ENCODE data around the gene PAX5. TPM values are rescaled to one million over a fixed set of nuclear protein-coding genes. Genes with fewer than 3 reads are reported as not detected.

Gene PAX5
- total RNA-seq, 6 experiments from 2014 or later: not detected

DNA sequence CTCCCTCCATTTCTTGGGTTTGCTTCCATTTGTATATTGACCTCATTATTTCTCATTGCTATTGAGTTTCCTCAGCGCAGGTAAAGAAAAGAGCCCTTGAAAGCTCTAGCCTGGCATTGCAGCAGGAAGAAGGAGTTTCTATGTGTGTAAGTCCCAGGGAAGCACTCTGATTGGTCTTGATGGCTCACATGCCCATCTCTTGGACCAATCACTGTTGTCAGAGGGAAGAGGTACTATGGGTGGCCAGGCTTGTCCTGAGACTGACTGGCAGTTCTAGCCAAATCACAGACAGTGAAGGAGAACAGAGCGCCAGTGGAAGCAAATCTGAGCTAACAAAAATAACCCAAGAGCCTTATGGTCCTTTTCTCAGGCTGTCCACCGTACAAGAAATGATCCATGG, 219.0 kb downstream of the PAX5 start:
- Mint-ChIP-seq H3K9me3 (no peaks in the 10 kb centered on the region; the same call in 1 of the 2 replicates), H3K27me3 (ENCODE audit: insufficient read depth) (peaks cover 43% of the 10 kb centered on the region), H3K27ac (no peak overlapping the region), H3K4me3 (no peak overlapping the region), H3K4me1 (ENCODE audit: low read depth) (peaks cover 7% of the 10 kb centered on the region), H3K36me3 (ENCODE audit: low read depth) (no peaks in the 10 kb centered on the region)
- DNase-seq: no peak
- no peak for TF ChIP-seq CTCF (IDR thresholded peaks at IDR 0.05)

GRCh38 chr9:36813154-36813553, 220.9 kb downstream of the PAX5 start:
- no peak for DNase-seq
- Mint-ChIP-seq H3K27ac (no peak overlapping the region), H3K4me1 (ENCODE audit: low read depth) (no peaks in the 10 kb centered on the region), H3K27me3 (ENCODE audit: insufficient read depth) (peaks cover 33% of the 10 kb centered on the region), H3K36me3 (ENCODE audit: low read depth) (no peaks in the 10 kb centered on the region), H3K4me3 (no peak overlapping the region), H3K9me3 (no peaks in the 10 kb centered on the region; the same call in 1 of the 2 replicates)
- no peak for TF ChIP-seq CTCF (IDR thresholded peaks at IDR 0.05)

DNA sequence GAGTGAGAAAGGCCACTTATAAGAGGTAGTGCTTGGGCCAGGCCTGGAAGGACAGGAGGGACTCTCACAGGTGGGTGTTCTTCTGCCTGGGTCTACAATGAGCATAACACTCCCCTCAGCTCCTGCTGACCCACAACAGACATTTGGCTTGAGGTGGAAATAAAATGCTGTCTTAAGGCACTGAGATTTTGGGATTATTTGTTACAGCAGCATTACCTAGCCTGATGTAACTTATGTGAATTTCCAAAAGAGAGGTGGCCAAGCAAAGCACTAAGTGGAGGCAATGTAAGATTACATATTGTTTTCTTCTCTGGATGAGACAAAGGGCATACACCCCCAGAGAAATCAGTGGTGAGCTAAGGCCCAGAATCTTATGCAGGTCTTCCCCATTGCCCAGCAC, 221.5 kb downstream of the PAX5 start:
- no peak for DNase-seq
- Mint-ChIP-seq H3K36me3 (ENCODE audit: low read depth) (no peaks in the 10 kb centered on the region), H3K27ac (no peak overlapping the region), H3K4me3 (no peak overlapping the region), H3K27me3 (ENCODE audit: insufficient read depth) (peaks cover 35% of the 10 kb centered on the region), H3K9me3 (no peaks in the 10 kb centered on the region; the same call in 1 of the 2 replicates), H3K4me1 (ENCODE audit: low read depth) (no peaks in the 10 kb centered on the region)
- no peak for TF ChIP-seq CTCF (IDR thresholded peaks at IDR 0.05)

- Mint-ChIP-seq H3K4me3 (no peak overlapping the region), H3K9me3 (no peaks in the 10 kb centered on the region), H3K4me1 (ENCODE audit: low read depth) (no peaks in the 10 kb centered on the region), H3K36me3 (ENCODE audit: low read depth) (no peaks in the 10 kb centered on the region), H3K27me3 (ENCODE audit: insufficient read depth) (peaks cover 52% of the 10 kb centered on the region), H3K27ac (no peak overlapping the region)
- TF ChIP-seq CTCF (IDR thresholded peaks at IDR 0.05): no peak
- DNase-seq: no peak
These were observed 225.8 kb downstream of the PAX5 start for GRCh38 chr9:36808251-36808650.

DNA sequence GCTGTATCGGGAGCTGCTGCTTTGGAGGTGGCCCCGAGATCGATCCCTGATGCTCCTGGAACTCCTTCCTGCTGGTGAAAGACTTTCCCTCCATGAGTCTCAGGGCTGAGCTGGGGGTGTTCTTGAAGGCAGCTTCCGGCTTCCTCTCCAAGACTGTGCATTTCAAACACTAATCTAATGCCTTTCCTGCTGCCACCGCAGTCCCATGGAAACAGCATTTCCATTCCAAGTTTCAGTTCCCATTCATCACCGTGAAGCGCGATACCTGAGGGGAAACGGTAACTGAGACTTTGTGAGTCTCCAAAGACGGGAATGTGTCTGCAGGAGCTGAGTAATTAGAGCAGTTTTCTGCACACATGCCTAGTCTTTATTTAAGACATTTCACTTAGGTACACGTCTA, 230.1 kb downstream of the PAX5 start:
- TF ChIP-seq CTCF (IDR thresholded peaks at IDR 0.05): no peak
- no peaks in the 10 kb centered on the region for H3K9me3 Mint-ChIP-seq
- no peak for DNase-seq
- no peaks in the 10 kb centered on the region for H3K36me3 Mint-ChIP-seq (ENCODE audit: low read depth)
- H3K27ac Mint-ChIP-seq: no peak overlapping the region
- peaks cover 67% of the 10 kb centered on the region for H3K27me3 Mint-ChIP-seq (ENCODE audit: insufficient read depth)
- no peak overlapping the region for H3K4me3 Mint-ChIP-seq
- H3K4me1 Mint-ChIP-seq (ENCODE audit: low read depth): peaks cover 14% of the 10 kb centered on the region

All from HFFc6 (cell line).